Subcutaneous adipose tissue (tissue), 4 donors: Measurements from ENCODE around the gene CLCN3. TPM values are rescaled to one million over a fixed set of nuclear protein-coding genes. Genes with fewer than 3 reads are reported as not detected.

ENCODE experiments used
- total RNA-seq, 4 donors: library from RNA; depleted of rRNA; stranded (reverse); fragments of >200 nt; gene quantifications; one replicate each; pipeline ENCODE4 v1.1.0, GENCODE V29; 2016
- TF ChIP-seq, protein P1 (sequence below): fragments of 450-650 bp; IDR thresholded peaks from one replicate; pipeline ENCODE4 v1.5.1; 2016; ENCODE audit warnings: low read depth, mild to moderate bottlenecking, control low read depth, antibody characterized with exemption, moderate library complexity

CLCN3 gene
- total RNA-seq, 4 donors from 2014 or later, result 26.2 to 31.5 (median 28.4) TPM

DNA sequence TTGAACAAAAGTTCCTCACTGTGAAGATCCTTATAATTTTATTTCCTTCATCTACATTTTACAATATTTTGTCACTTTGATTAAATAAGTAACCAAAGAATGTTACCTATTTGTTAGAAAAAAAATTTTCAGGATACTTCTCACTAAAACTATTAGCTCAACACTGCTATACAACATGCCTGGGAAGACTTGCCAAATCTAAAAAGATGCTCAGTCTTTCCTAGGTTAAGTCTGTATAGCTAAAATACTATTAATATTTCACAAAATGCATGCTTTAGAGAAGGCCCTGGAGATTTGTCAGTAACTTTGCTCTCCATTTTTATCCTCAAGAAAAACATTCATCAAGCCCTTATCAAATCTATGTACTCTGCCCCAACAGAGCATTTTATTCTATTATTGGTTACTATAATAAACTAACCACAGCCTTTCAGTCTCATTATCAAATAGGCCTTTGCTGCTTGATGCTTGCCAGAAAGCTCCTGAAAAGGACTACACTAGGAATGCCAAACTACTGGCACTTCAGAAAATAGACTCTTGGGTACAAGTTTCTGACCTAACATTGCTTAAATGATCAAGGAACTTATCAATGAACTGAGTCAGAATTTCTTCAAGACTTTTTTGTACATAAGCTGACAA is 25.7 kb upstream of the CLCN3 start:
- TF ChIP-seq, protein P1, sequence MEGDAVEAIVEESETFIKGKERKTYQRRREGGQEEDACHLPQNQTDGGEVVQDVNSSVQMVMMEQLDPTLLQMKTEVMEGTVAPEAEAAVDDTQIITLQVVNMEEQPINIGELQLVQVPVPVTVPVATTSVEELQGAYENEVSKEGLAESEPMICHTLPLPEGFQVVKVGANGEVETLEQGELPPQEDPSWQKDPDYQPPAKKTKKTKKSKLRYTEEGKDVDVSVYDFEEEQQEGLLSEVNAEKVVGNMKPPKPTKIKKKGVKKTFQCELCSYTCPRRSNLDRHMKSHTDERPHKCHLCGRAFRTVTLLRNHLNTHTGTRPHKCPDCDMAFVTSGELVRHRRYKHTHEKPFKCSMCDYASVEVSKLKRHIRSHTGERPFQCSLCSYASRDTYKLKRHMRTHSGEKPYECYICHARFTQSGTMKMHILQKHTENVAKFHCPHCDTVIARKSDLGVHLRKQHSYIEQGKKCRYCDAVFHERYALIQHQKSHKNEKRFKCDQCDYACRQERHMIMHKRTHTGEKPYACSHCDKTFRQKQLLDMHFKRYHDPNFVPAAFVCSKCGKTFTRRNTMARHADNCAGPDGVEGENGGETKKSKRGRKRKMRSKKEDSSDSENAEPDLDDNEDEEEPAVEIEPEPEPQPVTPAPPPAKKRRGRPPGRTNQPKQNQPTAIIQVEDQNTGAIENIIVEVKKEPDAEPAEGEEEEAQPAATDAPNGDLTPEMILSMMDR, result no peak

DNA sequence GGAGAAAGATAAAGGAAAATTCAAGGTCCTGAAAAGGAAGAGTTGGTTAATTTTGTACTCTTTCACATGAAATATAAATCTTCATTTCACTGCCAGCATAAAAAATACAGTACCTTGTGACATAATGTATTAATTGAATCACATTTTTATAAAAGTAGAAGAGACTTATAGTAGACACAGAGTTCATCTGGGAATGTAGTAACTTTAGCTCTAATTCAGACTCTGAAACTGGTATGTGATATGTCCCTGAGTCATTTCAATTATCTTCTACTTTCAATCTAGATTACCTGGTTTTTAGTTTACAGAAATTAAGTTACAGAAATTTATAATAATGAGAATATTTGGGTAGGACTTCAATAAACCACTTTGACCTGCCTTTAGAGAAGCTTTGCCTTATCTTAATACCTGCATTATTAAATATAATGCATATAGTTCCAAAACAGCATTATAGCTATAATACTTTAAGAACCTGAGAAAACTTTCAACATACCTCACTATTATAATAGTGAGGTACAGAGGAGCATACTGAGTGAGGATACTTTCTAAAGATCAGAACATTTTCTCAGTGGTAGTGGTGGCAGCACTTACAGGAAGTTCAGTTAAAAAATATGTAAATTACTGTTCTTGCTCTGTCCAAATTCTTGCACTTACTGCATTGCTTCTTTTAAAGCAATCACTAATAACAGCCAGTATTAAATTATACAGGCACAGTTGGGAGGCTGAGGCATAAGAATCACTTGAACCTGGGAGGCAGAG is 19.2 kb upstream of the CLCN3 start:
- TF ChIP-seq, protein P1, result no peak

DNA sequence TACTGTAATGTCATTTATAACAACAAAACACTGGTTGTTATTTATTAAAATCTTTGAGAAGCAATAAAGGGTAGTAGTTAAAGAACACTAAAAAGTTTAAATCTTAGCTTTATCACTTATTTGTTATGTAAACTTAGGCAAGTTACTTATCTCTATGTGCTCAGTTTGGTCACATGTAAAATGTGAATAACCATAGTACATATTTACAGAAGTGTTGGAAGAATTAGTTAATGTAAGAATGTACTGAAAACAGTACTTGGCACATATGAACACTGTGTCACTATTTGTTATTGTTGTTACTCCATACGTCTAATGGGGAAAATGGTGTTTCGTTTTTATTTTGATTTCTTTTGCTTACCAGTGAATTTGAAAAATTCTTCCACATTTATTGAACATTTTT is 17.1 kb upstream of the CLCN3 start:
- TF ChIP-seq, protein P1, result no peak

DNA sequence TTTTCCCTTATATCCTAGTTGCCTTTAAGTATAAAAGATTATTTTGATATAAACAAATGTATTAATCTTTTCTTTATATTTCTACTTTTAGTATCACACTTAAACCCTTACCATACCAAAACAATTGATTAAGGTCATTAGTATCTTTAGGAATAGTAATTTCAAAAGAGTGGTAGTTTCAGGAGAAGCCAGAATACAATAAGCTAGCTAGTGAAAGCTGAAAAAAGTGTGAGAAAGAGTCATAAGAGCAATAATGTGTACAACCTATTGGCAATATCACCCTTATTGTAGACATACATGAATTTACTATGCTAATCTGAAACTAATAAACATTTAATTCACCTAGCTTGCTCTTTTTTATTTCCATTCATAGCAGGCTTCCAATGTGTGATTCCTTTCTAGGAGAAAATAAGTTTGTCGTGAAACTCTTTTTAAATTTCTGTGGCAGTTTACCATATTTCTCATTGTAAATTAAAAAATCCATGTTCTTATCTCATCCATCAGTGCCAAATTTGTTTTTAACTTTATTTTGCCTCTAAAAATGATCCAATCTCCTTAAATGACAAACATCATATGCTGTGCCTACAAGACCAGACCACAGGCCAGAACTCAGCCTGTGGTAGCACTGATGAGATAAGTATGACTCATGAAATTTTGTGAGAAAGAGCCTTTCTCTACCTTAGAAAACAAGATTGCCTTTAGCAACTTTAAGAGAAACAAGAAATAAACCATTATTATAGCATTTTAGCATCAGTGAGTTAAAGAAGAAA is 16.1 kb upstream of the CLCN3 start:
- TF ChIP-seq, protein P1, result no peak

DNA sequence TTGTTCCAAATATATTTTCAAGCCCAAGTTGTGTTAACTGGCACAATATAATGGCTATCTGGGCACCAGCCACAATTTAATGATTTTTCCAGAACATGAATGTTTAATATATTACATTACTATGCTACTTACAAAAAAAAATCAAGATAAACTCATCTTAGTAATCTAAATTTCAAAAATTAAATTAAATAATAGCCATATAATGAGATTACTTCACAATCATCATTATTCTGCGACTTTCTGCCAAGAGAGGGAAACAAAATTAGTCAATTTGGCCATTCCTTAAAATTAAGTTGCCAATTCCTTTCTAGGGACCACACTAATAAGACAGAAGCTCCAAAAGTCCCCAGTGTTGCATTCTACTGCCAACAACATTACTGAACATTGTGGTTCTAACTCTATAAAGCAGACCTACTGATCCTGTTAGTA is 15.5 kb upstream of the CLCN3 start:
- TF ChIP-seq, protein P1, result no peak

DNA sequence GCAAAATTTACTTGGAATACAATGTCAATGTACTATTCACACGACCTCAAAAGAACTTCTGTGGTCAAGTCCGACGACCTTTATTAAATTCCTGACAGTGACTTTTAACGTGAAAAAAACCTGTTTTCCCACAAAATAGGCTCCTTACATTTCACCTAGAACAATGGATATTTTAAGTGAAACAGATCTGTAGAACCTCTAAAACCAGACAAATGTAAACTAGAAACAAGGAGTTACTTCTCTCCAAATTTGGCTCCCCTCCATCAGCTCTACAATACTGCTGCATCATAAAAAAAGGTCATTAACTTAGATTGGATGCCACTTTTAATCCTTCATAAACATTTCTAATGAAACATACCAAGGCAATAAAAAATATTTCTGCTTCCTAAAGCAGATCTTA is 9.2 kb upstream of the CLCN3 start:
- TF ChIP-seq, protein P1, result no peak
